Renal cortex interstitium (tissue), 11 donors: ENCODE results near the gene NQO2. TPM values are rescaled to one million over a fixed set of nuclear protein-coding genes. Genes with fewer than 3 reads are reported as not detected.
"Not testable (repeated sequence)": the region's sequence is repeated elsewhere in the genome, so short reads cannot be mapped to it uniquely, and the experiment has no call there.

Source experiments
- DNase-seq, 11 donors: peaks; one replicate each; pipeline ENCODE4 v3.0.0-alpha.2; 2013; ENCODE audit warnings: low read depth in 9 of 11, low spot score in 4 of 11; ENCODE audit errors: extremely low read depth in 1 of 11
- polyA plus RNA-seq, 3 donors: library from polyadenylated mRNA; unstranded; fragments of 120-200 nt; gene quantifications; one replicate each; pipeline ENCODE4 v1.2.1, GENCODE V29; 2013; ENCODE audit not compliant: insufficient read length in 3 of 3

Gene NQO2
- polyA plus RNA-seq, 3 donors: 67.4 to 93.6 (median 81.2) TPM

GRCh38 chr6:2980465-2980855 lies 19.2 kb upstream of the NQO2 start:
- no peak for DNase-seq

- DNase-seq: no peak
Observed at GRCh38 chr6:2982426-2983117, 17.1 kb upstream of the NQO2 start.

- no peak for DNase-seq
Observed at GRCh38 chr6:2984738-2985406, 14.8 kb upstream of the NQO2 start.

DNA sequence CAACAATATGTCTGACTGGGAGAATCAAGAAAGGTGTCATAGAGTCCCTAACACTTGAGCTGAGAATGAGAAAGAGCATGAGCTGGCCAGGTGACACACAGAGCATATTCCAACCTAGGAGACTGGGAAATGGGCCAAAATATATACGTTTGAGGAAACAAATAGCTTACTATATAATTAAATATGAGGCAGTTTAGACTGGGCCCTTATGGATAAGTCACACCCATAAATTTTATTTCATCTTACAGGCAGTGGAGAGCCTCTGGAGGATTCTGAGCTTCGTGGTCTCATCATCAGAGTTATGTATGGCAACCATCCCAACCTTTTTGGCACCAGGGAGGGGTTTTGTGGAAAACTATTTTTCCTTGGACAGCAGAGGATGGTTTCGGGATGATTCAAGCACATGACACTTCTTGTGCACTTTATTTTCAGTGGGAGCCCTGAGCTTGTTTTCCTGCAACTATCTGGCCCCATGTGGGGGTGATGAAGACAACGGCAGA lies 12.9 kb upstream of the NQO2 start:
- no peak for DNase-seq

- no peak for DNase-seq
Observed at GRCh38 chr6:2988094-2988425, 11.6 kb upstream of the NQO2 start.

GRCh38 chr6:2988426-2989331 lies 11.0 kb upstream of the NQO2 start:
- DNase-seq: peak in 7 of 11 donors; percentile 84 to 89 (median 86)

GRCh38 chr6:2989332-2990247 lies 10.1 kb upstream of the NQO2 start:
- peak in 10 of 11 donors; percentile 83 to 100 (median 98) for DNase-seq

GRCh38 chr6:2990248-2990931 lies 9.3 kb upstream of the NQO2 start:
- DNase-seq: peak in 3 of 11 donors; percentile 59 to 69 (median 62)

GRCh38 chr6:2990932-2991506 lies 8.7 kb upstream of the NQO2 start:
- DNase-seq: no peak

DNA sequence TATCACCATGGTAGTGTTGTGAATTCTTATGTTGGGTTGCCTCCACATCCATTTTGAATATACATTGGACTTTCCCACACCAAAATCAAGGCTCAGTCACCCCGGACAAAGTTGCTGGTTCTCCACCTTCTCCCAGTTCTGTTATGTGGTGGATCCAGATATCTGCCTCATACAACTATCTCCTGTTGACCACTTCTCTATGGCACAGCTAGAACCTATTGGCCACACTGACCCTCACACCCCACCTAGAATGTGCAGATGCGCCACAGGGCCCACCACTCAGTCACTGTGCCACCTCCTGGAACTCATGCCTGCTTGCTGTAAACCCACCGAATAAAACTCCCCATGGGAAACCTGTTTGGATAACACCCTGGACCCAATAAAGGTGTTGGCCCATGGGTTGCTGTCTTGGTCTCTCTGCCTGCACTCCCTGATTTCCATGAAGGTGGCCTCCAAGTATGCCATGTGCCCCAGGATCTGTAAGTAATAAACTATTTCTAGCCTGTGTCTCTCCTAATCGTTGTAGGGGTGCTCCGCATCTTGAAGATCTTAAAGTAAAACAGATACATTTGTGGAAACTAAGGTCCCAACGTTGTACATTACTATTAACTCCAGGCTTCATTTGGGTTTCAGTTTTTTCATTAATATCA lies 7.2 kb upstream of the NQO2 start:
- no peak for DNase-seq

DNA sequence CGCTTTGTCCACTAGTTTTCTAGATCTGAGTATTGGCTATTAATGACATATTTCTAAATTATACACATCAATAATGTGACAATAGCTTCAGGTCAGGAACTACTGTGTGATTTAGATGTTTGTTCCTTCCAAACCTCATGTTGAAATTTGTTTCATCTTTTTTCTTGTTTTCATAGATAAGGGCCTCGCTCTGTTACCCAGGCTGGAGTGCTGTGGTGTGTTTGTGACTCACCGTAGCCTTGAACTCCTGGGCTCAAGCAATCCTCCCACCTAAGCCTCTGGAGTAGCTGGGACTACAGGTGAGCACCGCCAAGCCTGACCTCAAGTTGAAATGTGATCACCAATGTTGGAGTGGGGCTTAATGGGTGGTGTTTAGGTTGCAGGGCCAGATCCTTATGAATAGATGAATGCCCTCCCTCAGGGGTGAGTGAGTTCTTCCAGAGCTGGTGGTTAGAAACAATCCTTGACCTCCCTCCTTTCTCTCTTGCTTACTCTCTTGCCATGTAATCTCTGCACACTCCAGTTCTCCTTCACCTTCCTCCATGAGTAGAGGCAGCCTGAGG lies 5.9 kb upstream of the NQO2 start:
- DNase-seq: no peak

DNA sequence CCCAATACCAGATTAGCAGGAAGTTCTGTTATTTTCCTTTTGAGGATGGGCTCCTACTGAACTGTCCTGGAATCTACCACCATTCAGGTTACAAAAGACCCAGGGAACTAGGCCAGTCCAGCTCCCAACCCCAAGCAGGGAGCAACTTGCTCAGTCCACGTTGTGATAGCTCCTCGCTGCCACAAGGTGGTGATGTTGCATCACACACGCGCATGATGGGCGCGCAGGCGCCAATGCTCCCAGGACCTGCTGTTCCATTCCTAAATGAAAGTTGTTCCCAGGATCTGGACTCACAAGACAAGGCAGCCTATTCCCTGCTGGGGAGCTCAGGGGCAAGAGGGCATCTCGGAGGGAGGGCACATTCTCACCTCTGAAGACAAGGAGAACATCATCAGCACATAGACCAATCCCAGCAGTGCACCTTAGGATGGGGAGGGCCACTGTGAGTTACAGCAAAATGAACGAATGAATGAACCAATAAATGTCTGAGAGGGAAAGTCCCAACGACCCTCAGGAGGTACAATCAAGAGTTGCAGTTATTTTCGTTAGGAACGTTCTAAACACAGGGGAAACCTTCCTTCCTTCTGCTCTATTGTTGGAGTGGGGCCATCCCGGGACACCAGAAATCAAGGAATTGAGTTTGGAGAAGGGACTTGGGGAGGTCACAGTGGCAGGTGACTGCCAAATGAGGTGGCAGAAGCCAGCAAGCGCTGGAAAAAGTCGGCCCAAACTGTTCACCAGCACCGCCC lies 1.3 kb upstream of the NQO2 start:
- DNase-seq: not testable (repeated sequence)

DNA sequence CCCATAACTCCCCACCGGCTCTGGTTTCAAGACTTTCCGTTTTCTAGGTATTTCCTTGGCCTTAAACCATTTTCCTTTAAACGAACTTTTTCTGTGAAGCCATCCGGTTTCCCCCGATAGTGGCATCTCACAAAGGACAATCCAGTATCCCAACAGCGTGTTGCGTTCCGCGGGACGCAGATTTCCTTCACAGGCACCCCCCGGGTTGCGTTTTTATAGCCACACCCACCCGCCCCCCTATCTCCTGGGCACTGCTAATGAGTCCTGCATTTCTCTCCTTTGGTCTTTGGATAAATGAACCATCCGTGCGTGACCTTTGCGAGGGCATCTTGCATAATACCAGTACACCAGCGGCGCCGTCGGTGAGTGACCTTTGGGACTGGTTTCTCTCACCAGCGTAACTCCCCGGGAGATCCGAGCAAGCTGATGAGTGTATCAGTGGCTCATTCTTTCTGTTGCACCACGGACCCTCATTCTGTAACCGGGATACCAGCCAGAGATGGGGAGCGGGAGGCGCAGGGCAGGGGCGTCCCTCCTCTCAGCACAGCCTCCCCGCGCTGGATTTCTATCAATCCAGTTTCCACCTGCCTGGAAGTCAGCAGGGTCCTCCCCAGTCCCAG lies 586 bp upstream of the NQO2 start:
- peak in 1 of 11 donors; percentile 60 for DNase-seq

DNA sequence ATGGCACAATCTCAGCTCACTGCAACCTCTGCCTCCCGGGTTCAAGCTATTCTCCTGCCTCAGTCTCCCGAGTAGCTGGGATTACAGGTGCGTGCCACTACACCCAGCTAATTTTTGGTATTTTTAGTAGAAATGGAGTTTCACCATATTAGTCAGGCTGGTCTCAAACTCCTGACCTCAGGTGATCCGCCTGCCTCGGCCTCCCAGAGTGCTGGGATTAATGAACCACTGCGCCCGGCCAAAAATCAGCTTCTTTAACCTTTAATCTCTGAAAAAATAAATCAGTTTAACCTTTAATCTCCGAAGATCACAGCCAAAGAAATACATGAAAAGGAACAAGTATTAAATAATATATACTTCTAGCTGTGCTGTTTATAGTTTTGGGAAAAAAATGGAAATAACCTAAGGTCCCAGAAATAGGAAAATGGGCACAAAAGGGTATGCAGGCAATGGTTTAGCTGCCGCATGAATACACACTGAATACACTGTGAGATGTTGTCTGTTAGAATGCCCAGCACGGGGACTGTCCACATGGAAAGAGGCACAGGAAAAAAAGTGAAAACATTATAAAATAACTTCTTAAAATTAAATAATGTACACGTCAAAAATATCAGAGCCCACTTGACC lies 1.6 kb downstream of the NQO2 start:
- DNase-seq: no peak

GRCh38 chr6:3001773-3002293 lies 2.1 kb downstream of the NQO2 start:
- peak in 1 of 11 donors; percentile 31 for DNase-seq
